LNCaP clone FGC (cell line): ENCODE data around the gene ABHD17A.

ENCODE experiments used
- DNase-seq: peaks from one replicate; pipeline ENCODE4 v3.0.0-alpha.2; 2011; ENCODE audit warnings: low read depth
- H3K4me3 ChIP-seq: 2 replicates; pipeline ENCODE4 v1.5.1; 2011; ENCODE audit warnings: mild to moderate bottlenecking, low read depth, low read length, control low read depth
- TF ChIP-seq, protein P1 (sequence below): IDR thresholded peaks from 2 replicates; pipeline ENCODE4 v1.5.1; 2012; ENCODE audit warnings: mild to moderate bottlenecking; ENCODE audit not compliant: control insufficient read depth, insufficient read depth; ENCODE audit errors: extremely low read depth

The ABHD17A gene

DNA sequence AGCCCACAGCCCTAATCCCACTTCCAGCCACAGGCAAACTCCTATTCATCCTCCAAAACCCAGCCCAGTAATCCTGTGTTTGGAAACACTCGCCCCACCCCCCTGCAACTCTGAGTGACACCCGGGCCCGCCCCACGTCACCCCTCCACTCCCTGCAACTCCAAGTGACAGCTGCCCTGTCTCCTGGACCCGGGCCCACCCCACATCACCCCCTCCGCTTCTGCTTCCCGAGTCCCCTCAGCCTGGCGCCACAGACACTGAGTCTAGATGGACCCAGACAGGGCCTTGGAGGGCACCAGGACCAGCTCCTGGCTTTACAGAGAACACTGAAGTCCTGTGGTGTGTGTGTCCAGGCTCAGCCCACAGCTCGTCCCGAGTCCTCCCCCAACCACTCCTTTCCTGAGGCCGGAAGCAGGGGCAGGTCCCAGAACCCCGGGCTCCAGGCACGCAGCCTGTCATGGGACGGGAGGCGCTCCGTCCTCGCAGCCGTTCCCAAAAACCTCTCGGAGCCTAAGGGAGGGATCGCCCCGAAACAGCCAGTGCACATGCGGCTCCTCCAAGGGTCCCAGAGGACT is 44.7 kb downstream of the ABHD17A start:
- no peak overlapping the region for H3K4me3 ChIP-seq
- DNase-seq, result no peak
- TF ChIP-seq, protein P1, sequence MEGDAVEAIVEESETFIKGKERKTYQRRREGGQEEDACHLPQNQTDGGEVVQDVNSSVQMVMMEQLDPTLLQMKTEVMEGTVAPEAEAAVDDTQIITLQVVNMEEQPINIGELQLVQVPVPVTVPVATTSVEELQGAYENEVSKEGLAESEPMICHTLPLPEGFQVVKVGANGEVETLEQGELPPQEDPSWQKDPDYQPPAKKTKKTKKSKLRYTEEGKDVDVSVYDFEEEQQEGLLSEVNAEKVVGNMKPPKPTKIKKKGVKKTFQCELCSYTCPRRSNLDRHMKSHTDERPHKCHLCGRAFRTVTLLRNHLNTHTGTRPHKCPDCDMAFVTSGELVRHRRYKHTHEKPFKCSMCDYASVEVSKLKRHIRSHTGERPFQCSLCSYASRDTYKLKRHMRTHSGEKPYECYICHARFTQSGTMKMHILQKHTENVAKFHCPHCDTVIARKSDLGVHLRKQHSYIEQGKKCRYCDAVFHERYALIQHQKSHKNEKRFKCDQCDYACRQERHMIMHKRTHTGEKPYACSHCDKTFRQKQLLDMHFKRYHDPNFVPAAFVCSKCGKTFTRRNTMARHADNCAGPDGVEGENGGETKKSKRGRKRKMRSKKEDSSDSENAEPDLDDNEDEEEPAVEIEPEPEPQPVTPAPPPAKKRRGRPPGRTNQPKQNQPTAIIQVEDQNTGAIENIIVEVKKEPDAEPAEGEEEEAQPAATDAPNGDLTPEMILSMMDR, result no peak

DNA sequence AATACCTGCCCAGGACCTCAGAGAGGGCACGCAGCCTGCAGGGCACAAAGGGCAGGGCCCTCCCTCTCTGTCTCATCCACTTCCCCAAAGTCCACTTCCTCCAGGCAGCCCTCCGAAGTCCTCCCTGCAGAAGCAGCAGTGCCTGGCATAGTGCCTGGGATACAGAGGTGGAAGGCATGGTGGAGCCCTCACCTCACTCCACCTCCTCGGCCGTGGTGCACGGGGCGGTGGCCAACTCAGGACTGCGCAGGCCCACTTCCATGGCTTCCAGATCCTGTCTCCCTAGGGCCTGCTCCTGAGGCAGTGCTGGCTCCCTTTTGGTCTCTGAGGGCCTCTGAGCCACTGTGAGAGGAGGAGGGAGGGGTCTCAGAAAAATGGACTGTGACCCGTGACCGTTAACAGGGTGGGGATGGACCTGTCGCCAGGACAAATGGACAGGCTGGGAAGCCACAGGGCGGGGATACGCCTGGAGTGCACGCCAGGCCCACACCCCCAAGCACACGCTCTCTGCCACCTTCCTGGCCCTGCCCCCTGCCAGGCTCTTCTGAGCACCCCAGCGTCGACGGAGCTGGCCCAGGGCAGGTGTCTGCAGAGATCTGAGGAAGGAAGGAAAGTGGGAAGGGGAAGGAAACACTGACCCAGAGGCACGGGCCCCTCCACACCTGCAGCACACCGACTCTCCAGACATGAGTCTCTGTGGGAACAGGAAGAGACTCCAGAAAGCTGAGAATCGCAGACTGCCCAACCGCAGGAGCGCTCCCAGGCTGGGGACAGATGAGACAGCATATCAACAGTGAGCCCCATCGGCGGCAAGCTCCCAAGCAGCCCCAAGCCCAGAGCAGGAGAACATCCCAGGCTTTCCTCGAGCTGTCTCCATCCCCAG is 45.4 kb downstream of the ABHD17A start:
- TF ChIP-seq, protein P1, result no peak
- DNase-seq, result no peak
- H3K4me3 ChIP-seq, result no peak overlapping the region

DNA sequence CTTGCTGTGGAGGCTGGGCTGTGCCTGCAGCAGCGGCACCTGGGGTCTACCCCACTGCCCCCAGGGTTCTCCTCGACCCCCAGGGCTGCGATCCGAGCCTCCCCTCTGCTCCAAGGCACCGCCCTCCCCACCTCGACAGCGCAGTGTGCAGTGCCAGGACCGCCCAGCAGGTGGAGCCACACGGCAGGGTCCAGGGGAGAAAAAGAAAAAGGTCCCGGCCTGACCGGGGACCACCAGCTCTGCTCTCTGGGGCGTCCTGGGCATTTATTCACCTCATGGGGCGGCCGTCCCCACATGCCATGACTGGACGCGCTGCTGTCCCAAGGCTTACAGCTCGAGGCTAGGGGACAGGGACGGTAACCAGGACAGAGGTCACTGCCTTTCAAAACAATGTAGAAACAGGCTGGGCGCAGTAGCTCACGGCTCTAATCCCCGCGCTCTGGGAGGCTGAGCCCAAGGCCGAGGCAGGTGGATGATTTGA is 47.6 kb downstream of the ABHD17A start:
- H3K4me3 ChIP-seq, result no peak overlapping the region
- DNase-seq, result no peak
- TF ChIP-seq, protein P1, result peak; percentile 96

DNA sequence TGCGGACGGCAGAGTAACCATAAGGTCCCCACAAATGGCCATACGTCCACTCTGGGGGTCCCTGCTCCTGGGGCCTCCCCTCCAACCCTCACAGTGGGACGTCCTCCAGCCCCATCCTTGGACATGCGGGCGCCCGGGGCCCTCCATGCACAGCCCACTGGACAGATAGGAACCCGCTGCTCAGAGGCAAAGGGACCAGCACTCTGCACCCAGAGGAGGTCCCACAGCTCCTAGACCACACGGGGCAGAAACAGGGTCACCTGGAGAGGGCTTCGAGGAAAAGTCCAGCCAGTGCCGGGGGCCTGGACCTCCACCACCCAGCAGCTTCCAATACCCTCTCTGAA is 48.1 kb downstream of the ABHD17A start:
- no peak overlapping the region for H3K4me3 ChIP-seq
- TF ChIP-seq, protein P1, result no peak
- DNase-seq, result no peak

DNA sequence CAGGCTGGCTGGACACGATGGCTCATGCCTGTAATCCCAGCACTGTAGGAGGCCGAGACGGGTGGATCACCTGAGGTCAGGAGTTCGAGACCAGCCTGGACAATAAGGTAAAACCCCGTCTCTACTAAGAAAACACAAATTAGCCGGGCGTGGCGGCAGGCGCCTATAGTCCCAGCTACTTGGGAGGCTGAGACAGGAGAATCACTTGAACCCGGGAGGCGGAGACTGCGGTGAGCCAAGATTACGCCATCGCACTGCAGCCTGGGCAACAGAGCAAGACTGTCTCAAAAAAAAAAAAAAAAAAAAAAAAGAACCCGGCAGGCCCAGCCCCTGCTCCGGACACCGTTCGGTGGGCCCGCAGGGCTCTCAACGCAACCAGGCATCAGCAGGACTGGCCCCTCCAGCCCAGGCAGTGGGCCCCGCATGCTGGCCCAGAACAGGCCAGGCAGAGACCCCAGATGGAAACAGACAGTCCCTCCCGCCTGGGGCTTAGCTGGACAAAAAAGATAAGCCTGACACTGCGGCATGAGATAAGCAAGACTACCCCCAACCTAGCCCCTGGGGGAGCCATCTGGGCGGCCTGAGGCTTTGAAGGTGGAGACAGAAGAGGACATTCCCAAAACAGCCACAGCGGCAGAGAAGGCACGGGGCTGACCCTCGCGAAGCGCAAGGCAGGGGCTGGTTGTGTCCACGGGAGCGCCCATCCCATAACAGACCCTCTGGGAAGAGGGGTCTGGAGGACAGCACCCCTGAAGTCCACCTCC is 48.7 kb downstream of the ABHD17A start:
- TF ChIP-seq, protein P1, result no peak
- H3K4me3 ChIP-seq, result no peak overlapping the region
- no peak for DNase-seq

DNA sequence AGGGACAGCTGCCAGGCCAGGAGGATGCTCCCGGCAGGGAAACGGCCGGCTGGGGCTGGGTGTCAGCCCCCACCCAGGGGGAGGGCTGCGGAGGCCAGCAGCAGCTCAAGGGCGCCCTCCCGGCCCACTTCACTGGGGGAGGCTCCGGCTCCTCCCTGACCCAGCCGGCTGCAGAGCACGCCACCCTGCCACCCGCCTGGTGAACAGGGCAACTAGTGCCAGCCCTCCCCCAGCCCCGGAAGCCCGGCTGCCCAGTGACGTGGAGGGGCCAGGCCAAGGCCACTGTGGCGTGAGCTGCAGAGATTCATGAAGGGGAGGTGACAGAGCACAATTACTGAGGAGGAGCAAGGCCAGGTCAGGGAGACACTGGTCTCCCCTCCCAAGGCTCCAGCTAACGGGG is 51.8 kb downstream of the ABHD17A start:
- no peak for DNase-seq
- TF ChIP-seq, protein P1, result no peak
- H3K4me3 ChIP-seq, result no peak overlapping the region
